ENCODE measurements around the gene ZDHHC7. TPM values are rescaled to one million over a fixed set of nuclear protein-coding genes. Genes with fewer than 3 reads are reported as not detected.

The ZDHHC7 gene
- total RNA-seq, 1 donor from 2014 or later, result 46.5 TPM

DNA sequence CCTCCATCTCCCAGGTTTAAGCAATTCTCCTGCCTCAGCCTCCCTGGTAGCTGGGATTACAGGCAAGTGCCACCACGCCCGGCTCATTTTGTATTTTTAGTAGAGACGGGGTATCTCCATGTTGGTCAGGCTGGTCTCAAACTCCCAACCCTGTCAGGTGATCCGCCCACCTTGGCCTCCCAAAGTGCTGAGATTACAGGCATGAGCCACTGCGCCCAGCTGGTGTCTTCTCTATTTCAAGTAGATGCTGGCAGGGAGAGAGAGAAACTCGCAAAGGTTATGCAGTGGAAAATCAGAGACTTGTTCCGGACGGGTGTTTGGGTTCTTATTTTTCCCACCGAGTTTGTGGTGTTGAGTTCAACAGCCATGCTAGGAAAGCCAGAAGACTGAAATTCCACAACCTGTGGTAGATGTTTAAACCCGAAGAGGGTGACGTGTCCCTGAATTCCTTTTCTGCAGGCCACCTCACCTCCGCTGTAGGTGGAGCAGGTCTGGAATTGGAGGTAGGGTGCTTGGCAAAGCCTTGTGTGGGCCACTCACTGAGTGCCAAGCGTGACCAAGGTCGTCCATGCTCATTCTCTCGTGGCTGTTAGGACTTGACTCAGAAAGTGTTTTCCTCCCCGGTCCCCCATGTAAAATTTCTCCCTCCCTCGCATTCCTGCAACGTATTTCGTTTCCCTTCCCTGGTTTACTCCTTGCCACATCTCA lies 7.3 kb upstream of the ZDHHC7 start:
- Mint-ChIP-seq H3K4me3 (ENCODE audit: unreplicated experiment) (no peak overlapping the region), H3K27ac (ENCODE audit: unreplicated experiment) (no peak overlapping the region), H3K36me3 (ENCODE audit: low read depth, unreplicated experiment) (no peaks in the 10 kb centered on the region), H3K9me3 (ENCODE audit: unreplicated experiment) (no peaks in the 10 kb centered on the region), H3K4me1 (ENCODE audit: unreplicated experiment) (no peaks in the 10 kb centered on the region), H3K27me3 (ENCODE audit: unreplicated experiment) (peaks cover 1% of the 10 kb centered on the region)
- TF ChIP-seq, protein P1, sequence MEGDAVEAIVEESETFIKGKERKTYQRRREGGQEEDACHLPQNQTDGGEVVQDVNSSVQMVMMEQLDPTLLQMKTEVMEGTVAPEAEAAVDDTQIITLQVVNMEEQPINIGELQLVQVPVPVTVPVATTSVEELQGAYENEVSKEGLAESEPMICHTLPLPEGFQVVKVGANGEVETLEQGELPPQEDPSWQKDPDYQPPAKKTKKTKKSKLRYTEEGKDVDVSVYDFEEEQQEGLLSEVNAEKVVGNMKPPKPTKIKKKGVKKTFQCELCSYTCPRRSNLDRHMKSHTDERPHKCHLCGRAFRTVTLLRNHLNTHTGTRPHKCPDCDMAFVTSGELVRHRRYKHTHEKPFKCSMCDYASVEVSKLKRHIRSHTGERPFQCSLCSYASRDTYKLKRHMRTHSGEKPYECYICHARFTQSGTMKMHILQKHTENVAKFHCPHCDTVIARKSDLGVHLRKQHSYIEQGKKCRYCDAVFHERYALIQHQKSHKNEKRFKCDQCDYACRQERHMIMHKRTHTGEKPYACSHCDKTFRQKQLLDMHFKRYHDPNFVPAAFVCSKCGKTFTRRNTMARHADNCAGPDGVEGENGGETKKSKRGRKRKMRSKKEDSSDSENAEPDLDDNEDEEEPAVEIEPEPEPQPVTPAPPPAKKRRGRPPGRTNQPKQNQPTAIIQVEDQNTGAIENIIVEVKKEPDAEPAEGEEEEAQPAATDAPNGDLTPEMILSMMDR (IDR thresholded peaks at IDR 0.05; ENCODE audit: unreplicated experiment), result no peak
- no peak for DNase-seq (ENCODE audit: low spot score)

GRCh38 chr16:85017633-85018032 lies 6.3 kb upstream of the ZDHHC7 start:
- Mint-ChIP-seq H3K4me3 (ENCODE audit: unreplicated experiment) (no peak overlapping the region), H3K27ac (ENCODE audit: unreplicated experiment) (no peak overlapping the region), H3K4me1 (ENCODE audit: unreplicated experiment) (no peaks in the 10 kb centered on the region), H3K27me3 (ENCODE audit: unreplicated experiment) (peaks cover 1% of the 10 kb centered on the region), H3K36me3 (ENCODE audit: low read depth, unreplicated experiment) (no peaks in the 10 kb centered on the region), H3K9me3 (ENCODE audit: unreplicated experiment) (no peaks in the 10 kb centered on the region)
- TF ChIP-seq, protein P1 (IDR thresholded peaks at IDR 0.05; ENCODE audit: unreplicated experiment), result no peak
- DNase-seq (ENCODE audit: low spot score), result no peak

- TF ChIP-seq, protein P1 (IDR thresholded peaks at IDR 0.05; ENCODE audit: unreplicated experiment), result no peak
- Mint-ChIP-seq H3K36me3 (ENCODE audit: low read depth, unreplicated experiment) (no peaks in the 10 kb centered on the region), H3K27ac (ENCODE audit: unreplicated experiment) (no peak overlapping the region)
Observed at GRCh38 chr16:85017151-85017550, 5.8 kb upstream of the ZDHHC7 start.

DNA sequence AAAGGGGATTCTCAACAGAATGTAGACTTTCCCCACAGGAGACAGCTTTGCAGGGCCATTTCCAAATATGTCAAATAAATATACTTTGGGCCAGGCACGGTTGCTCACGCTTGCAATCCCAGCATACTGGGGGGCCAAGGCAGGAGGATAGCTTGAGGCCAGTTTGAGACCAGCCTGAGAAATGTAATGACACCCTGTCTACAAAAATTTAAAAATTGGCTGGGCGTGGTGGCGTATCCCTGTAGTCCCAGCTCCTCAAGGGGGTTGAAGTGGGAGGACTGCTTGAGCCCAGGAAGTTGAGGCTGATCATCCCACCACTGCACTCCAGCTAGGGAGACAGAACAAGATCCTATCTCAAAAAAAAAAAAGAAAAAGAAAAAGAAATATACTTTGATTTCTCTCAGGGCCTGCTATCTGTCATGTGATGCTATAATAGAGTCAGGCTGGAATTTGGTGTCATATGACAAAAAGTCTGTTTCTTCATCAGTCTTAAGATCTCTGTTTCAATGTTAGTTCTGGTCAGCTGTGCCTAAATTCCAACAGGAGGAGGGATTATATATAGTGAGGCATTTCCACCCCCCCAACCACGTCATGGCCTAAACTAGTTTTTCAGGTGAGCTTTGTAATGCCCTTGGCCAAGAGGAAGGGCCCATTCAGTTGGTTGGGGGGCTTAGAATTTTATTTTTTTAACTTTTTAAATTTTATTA lies 4.3 kb upstream of the ZDHHC7 start:
- Mint-ChIP-seq H3K36me3 (ENCODE audit: low read depth, unreplicated experiment) (no peaks in the 10 kb centered on the region), H3K27me3 (ENCODE audit: unreplicated experiment) (peaks cover 4% of the 10 kb centered on the region), H3K9me3 (ENCODE audit: unreplicated experiment) (no peaks in the 10 kb centered on the region), H3K4me1 (ENCODE audit: unreplicated experiment) (peaks cover 7% of the 10 kb centered on the region), H3K4me3 (ENCODE audit: unreplicated experiment) (no peak overlapping the region), H3K27ac (ENCODE audit: unreplicated experiment) (no peak overlapping the region)
- TF ChIP-seq, protein P1 (IDR thresholded peaks at IDR 0.05; ENCODE audit: unreplicated experiment), result no peak
- no peak for DNase-seq (ENCODE audit: low spot score)

More at GRCh38 chr16:85017151-85017550, 5.8 kb upstream of the ZDHHC7 start:
- no peak for DNase-seq (ENCODE audit: low spot score)
- Mint-ChIP-seq H3K4me3 (ENCODE audit: unreplicated experiment) (no peak overlapping the region), H3K4me1 (ENCODE audit: unreplicated experiment) (no peaks in the 10 kb centered on the region), H3K9me3 (ENCODE audit: unreplicated experiment) (no peaks in the 10 kb centered on the region), H3K27me3 (ENCODE audit: unreplicated experiment) (peaks cover 1% of the 10 kb centered on the region)

DNA sequence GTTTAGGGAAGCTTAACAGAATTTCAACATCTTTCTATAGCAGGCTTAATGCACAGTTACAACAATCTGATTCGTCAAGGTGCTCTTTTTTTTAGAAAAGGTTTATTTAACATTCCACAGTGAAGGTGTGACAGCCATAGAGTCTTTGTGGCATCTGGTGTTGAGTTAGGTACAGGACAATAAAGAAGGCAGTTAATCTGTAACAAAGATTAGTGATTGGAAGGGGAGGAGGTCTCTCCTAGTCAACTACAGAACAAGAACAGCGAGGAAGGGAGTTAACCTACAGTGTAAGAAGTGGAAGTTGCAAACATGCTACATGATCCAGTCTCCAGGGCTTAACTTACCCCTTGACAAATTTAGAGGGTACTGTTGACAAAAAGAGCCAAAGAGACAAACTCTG lies 3.0 kb upstream of the ZDHHC7 start:
- H3K4me1 Mint-ChIP-seq (ENCODE audit: unreplicated experiment), result peaks cover 16% of the 10 kb centered on the region
- H3K9me3 Mint-ChIP-seq (ENCODE audit: unreplicated experiment), result no peaks in the 10 kb centered on the region
- no peaks in the 10 kb centered on the region for H3K36me3 Mint-ChIP-seq (ENCODE audit: low read depth, unreplicated experiment)
- H3K4me3 Mint-ChIP-seq (ENCODE audit: unreplicated experiment), result no peak overlapping the region
- DNase-seq (ENCODE audit: low spot score), result no peak
- peaks cover 8% of the 10 kb centered on the region for H3K27me3 Mint-ChIP-seq (ENCODE audit: unreplicated experiment)
- TF ChIP-seq, protein P1 (IDR thresholded peaks at IDR 0.05; ENCODE audit: unreplicated experiment), result no peak
- H3K27ac Mint-ChIP-seq (ENCODE audit: unreplicated experiment), result no peak overlapping the region

All from endothelial cell (in vitro differentiated cells).